H1 (cell line): ENCODE results near the gene ADCY1. TPM values are rescaled to one million over a fixed set of nuclear protein-coding genes. Genes with fewer than 3 reads are reported as not detected.

Experiments
- POLR2AphosphoS5 ChIP-seq: IDR thresholded peaks from 2 replicates; pipeline ENCODE4 v1.6.1; 2011; ENCODE audit warnings: low read depth, low read length
- TAF7 ChIP-seq: optimal IDR thresholded peaks from 2 replicates; pipeline ENCODE3; 2011; ENCODE audit warnings: low read depth, mild to moderate bottlenecking, inconsistent platforms, low read length, moderate library complexity, borderline replicate concordance
- polyA plus RNA-seq, 7 experiments: library from polyadenylated mRNA; depleted of rRNA in 3 of 7; stranded (reverse) in 5 of 7; unstranded in 2 of 7; fragments of >200 nt in 5 of 7; fragments of 200-250 nt in 2 of 7; gene quantifications; 1 replicate in 5 of 7; 2 replicates in 1 of 7; 4 replicates in 1 of 7; pipeline versions ENCODE4 v1.2.1 to v1.2.3, GENCODE V29; 2011 to 2013; ENCODE audit warnings: missing spikeins in 2 of 7, mixed read lengths in 2 of 7
- total RNA-seq: library from RNA; stranded (reverse); fragmentation: NEBNext Ultra II Directional; extraction: Animal tissue kit (Norgen Biotek cat#: 25700); gene quantifications from 2 replicates; pipeline ENCODE4 v1.2.1, GENCODE V29; 2021

ADCY1 gene
- total and polyA plus RNA-seq, 2 of the 8 experiments (the other 6 are each of a cell fraction or from before 2014, with no cell fraction given) = 7.9 to 26.9 TPM

DNA sequence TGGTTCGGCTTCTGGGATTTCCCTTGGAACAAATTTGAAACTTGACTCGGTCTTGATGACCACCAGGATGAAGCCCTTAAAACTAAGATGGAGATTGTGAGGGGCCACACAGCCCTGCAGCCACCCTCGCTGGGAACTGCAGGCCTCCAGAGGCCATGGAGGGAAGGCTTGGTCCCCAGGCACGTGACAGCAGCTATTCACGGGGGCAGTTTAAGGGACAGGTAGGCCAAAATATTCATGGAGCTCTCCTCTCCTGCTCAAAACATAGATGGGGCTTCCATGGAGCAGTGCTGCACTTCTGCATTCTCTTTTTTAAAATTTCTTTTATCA lies 137.0 kb downstream of the ADCY1 start (continued):
- no peak for TF ChIP-seq TAF7
- no peak for TF ChIP-seq POLR2AphosphoS5
